ENCODE measurements around the gene ABCC9. TPM values are rescaled to one million over a fixed set of nuclear protein-coding genes. Genes with fewer than 3 reads are reported as not detected.

Gene ABCC9
- total RNA-seq, 1 donor from 2014 or later = 13.0 TPM

GRCh38 chr12:21884936-21885335 is 56.3 kb downstream of the ABCC9 start:
- DNase-seq (ENCODE audit: low spot score in 2 of 2) (no peak), FAIRE-seq (no peak)

GRCh38 chr12:21882635-21883034 is 58.6 kb downstream of the ABCC9 start:
- no peak for DNase-seq (ENCODE audit: low spot score in 2 of 2)
- FAIRE-seq = no peak

GRCh38 chr12:21881965-21882364 is 59.3 kb downstream of the ABCC9 start:
- FAIRE-seq = no peak
- DNase-seq (ENCODE audit: low spot score in 2 of 2) = no peak

- FAIRE-seq (no peak), DNase-seq (ENCODE audit: low spot score in 2 of 2) (no peak)
These were observed 61.9 kb downstream of the ABCC9 start for GRCh38 chr12:21879312-21879711.

GRCh38 chr12:21877293-21877982 is 63.8 kb downstream of the ABCC9 start:
- FAIRE-seq = no peak
- no peak for DNase-seq (ENCODE audit: low spot score in 2 of 2)

GRCh38 chr12:21865846-21866245 is 75.4 kb downstream of the ABCC9 start:
- FAIRE-seq = no peak
- DNase-seq (ENCODE audit: low spot score in 2 of 2) = no peak

- FAIRE-seq = no peak
- no peak for DNase-seq (ENCODE audit: low spot score in 2 of 2)
These were observed 80.7 kb downstream of the ABCC9 start for GRCh38 chr12:21860534-21860933.

GRCh38 chr12:21860128-21860527 is 81.1 kb downstream of the ABCC9 start:
- DNase-seq (ENCODE audit: low spot score in 2 of 2) = no peak
- FAIRE-seq = no peak

- FAIRE-seq (no peak), DNase-seq (ENCODE audit: low spot score in 2 of 2) (no peak)
These were observed 89.0 kb downstream of the ABCC9 start for GRCh38 chr12:21852251-21852650.

- DNase-seq (ENCODE audit: low spot score in 2 of 2) (no peak), FAIRE-seq (no peak)
These were observed 90.1 kb downstream of the ABCC9 start for GRCh38 chr12:21851151-21851550.

GRCh38 chr12:21850419-21850818 is 90.8 kb downstream of the ABCC9 start:
- DNase-seq (ENCODE audit: low spot score in 2 of 2) = no peak
- no peak for FAIRE-seq

- DNase-seq (ENCODE audit: low spot score in 2 of 2) (no peak), FAIRE-seq (no peak)
These were observed 91.3 kb downstream of the ABCC9 start for GRCh38 chr12:21849878-21850277.

- DNase-seq (ENCODE audit: low spot score in 2 of 2) = no peak
- no peak for FAIRE-seq
These were observed 93.0 kb downstream of the ABCC9 start for GRCh38 chr12:21848192-21848591.

- no peak for FAIRE-seq
These were observed 97.4 kb downstream of the ABCC9 start for GRCh38 chr12:21843795-21844194.

GRCh38 chr12:21839776-21840175 is 101.5 kb downstream of the ABCC9 start:
- FAIRE-seq = no peak
- no peak for DNase-seq (ENCODE audit: low spot score in 2 of 2)

More at GRCh38 chr12:21843795-21844194, 97.4 kb downstream of the ABCC9 start:
- no peak for DNase-seq (ENCODE audit: low spot score in 2 of 2)

GRCh38 chr12:21837847-21838246 is 103.4 kb downstream of the ABCC9 start:
- no peak for DNase-seq (ENCODE audit: low spot score in 2 of 2)
- no peak for FAIRE-seq

- no peak for DNase-seq (ENCODE audit: low spot score in 2 of 2)
- no peak for FAIRE-seq
These were observed 109.4 kb downstream of the ABCC9 start for GRCh38 chr12:21831791-21832344.

GRCh38 chr12:21828779-21829178 is 112.4 kb downstream of the ABCC9 start:
- FAIRE-seq (no peak), DNase-seq (ENCODE audit: low spot score in 2 of 2) (no peak)

- no peak for DNase-seq (ENCODE audit: low spot score in 2 of 2)
- no peak for FAIRE-seq
These were observed 113.0 kb downstream of the ABCC9 start for GRCh38 chr12:21828136-21828775.

GRCh38 chr12:21827083-21827482 is 114.1 kb downstream of the ABCC9 start:
- DNase-seq (ENCODE audit: low spot score in 2 of 2) (no peak), FAIRE-seq (no peak)

GRCh38 chr12:21826618-21826910 is 114.7 kb downstream of the ABCC9 start:
- no peak for FAIRE-seq
- DNase-seq (ENCODE audit: low spot score in 2 of 2) = no peak

Measured in frontal cortex (tissue), 4 donors.